Lower leg skin (tissue), 4 donors: Measurements from ENCODE around the gene SLC22A23. TPM values are rescaled to one million over a fixed set of nuclear protein-coding genes. Genes with fewer than 3 reads are reported as not detected.

ENCODE experiments used
- DNase-seq, 2 donors: peaks; one replicate each; pipeline ENCODE4 v3.0.0-alpha.2; 2019; ENCODE audit warnings: low spot score in 2 of 2
- H3K4me3 ChIP-seq: fragments of 200-600 bp; sonication (generic); 2 replicates; pipeline ENCODE4 v1.5.1; 2017; ENCODE audit warnings: mild to moderate bottlenecking, low read depth; ENCODE audit not compliant: poor library complexity, severe bottlenecking
- POLR2A ChIP-seq, 2 donors: fragments of 450-650 bp; IDR thresholded peaks; one replicate each; pipeline ENCODE4 v1.6.1; 2016 to 2017; ENCODE audit warnings: antibody characterized with exemption in 2 of 2, mild to moderate bottlenecking in 1 of 2, moderate library complexity in 1 of 2
- WGBS, 2 donors: methylation state at CpG; one replicate each; pipeline ENCODE4 v1.1.5; 2018; 5-methylcytosine and 5-hydroxymethylcytosine counted together
- intact Hi-C: fragments of 100-400 bp; cut with DNase I; formaldehyde crosslinking; loops from one replicate; pipeline ENCODE4 v1.15.0; 2023; ENCODE audit warnings: low total_unique reads
- total RNA-seq, 4 donors: library from RNA; depleted of rRNA; stranded (reverse); fragments of >200 nt; gene quantifications; one replicate each; pipeline ENCODE4 v1.1.0, GENCODE V29; 2016
- TF ChIP-seq, protein P1 (sequence below), 3 donors: fragments of 450-650 bp; IDR thresholded peaks; one replicate each; pipeline ENCODE4 v1.5.1; 2016; ENCODE audit warnings: antibody characterized with exemption in 3 of 3, mild to moderate bottlenecking in 3 of 3, moderate library complexity in 2 of 3

The SLC22A23 gene
- total RNA-seq, 4 donors from 2014 or later, result 29.2 to 50.7 (median 43.2) TPM

GRCh38 chr6:3290149-3290930 is 166.5 kb downstream of the SLC22A23 start:
- WGBS, 2 donors, result 80 to 86% methylated on average over 15 of the region's 15 CpGs
- TF ChIP-seq POLR2A (IDR thresholded peaks at IDR 0.05), result no peak
- TF ChIP-seq, protein P1, sequence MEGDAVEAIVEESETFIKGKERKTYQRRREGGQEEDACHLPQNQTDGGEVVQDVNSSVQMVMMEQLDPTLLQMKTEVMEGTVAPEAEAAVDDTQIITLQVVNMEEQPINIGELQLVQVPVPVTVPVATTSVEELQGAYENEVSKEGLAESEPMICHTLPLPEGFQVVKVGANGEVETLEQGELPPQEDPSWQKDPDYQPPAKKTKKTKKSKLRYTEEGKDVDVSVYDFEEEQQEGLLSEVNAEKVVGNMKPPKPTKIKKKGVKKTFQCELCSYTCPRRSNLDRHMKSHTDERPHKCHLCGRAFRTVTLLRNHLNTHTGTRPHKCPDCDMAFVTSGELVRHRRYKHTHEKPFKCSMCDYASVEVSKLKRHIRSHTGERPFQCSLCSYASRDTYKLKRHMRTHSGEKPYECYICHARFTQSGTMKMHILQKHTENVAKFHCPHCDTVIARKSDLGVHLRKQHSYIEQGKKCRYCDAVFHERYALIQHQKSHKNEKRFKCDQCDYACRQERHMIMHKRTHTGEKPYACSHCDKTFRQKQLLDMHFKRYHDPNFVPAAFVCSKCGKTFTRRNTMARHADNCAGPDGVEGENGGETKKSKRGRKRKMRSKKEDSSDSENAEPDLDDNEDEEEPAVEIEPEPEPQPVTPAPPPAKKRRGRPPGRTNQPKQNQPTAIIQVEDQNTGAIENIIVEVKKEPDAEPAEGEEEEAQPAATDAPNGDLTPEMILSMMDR (IDR thresholded peaks at IDR 0.05), result no peak
- intact Hi-C loops, result no loop called here
- DNase-seq, result peak in 1 of 2 donors; percentile 79
- no peak overlapping the region for H3K4me3 ChIP-seq

DNA sequence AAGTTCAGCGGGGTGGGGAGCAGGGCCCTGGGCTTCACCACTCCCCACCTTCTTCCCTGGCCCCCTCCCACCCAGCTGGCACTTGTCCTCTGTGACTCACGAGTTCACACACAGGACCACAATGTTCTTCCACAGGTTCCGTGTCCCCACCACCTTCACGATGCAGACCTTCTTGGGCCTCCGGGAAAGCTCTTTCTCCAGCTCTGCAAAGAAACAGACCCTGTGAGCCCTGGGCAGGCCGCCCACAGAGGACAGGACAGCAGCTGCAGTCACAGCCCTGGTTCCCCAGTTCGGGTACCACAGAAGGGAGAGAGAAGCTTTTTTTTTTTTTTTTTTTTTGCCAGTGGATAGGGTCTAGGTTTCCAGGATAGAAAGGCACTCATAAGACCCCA is 167.2 kb downstream of the SLC22A23 start:
- no peak overlapping the region for H3K4me3 ChIP-seq
- no peak for TF ChIP-seq POLR2A (IDR thresholded peaks at IDR 0.05)
- intact Hi-C loops, result loop anchor here (10.0 kb wide), 2 partner anchors 165 to 695 kb away; partner anchors contain the start of gene SLC22A23
- DNase-seq, result peak in 1 of 2 donors; percentile 78
- WGBS, 2 donors, result 81 to 82% methylated on average over 7 of the region's 7 CpGs

DNA sequence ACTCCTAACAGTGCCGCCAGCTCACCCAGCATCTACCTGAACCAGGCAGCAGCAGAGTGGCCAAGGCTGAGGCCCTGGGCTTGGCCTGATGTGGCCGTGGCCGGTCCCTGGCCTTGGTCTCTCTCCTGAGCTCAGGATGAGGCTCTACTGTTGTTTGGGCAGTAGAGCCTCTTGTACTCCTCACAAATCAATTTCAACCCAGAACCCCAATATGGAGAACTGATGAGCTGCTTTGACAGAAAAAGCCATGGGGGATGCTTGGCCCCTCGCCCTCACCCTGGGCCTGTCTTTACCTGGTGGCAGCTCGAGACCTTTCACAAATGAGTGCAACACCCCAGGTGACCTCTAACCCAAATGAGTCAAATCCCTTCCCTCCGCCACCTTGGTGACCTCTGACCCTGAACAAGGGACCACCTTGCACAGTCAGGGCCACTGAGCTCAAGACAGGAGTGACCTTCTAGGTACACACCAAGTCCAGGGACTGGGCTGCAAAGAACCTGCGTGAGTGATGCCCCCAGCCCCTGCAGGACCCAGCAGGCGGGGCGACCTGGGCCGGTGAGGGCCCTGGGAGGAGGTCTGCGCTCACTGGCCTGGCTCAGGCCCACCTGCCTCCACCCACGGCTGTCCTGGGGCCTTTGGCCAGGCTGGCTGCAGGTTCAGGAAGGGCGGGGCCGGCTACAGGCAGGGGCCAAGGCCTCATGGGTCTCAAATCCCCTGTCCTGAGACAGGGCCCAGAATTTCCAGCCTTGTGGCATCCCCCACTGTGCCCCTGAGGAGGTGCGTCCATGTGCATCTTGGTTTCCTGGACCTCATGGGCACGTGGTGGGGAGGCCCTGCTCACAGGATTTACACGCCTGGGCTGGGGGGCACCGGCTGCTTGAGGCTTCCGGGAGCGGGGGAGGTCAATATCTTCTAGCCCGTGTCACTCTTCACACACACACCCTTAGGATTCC is 167.9 kb downstream of the SLC22A23 start:
- H3K4me3 ChIP-seq, result no peak overlapping the region
- WGBS, 2 donors, result 86 to 93% methylated on average over 13 to 19 of the region's 21 CpGs
- DNase-seq, result peak in 1 of 2 donors; percentile 84
- TF ChIP-seq POLR2A (IDR thresholded peaks at IDR 0.05), result no peak
- TF ChIP-seq, protein P1 (IDR thresholded peaks at IDR 0.05), result no peak
- intact Hi-C loops, result loop anchor here (10.0 kb wide), 2 partner anchors 166 to 696 kb away; partner anchors contain the start of gene SLC22A23

DNA sequence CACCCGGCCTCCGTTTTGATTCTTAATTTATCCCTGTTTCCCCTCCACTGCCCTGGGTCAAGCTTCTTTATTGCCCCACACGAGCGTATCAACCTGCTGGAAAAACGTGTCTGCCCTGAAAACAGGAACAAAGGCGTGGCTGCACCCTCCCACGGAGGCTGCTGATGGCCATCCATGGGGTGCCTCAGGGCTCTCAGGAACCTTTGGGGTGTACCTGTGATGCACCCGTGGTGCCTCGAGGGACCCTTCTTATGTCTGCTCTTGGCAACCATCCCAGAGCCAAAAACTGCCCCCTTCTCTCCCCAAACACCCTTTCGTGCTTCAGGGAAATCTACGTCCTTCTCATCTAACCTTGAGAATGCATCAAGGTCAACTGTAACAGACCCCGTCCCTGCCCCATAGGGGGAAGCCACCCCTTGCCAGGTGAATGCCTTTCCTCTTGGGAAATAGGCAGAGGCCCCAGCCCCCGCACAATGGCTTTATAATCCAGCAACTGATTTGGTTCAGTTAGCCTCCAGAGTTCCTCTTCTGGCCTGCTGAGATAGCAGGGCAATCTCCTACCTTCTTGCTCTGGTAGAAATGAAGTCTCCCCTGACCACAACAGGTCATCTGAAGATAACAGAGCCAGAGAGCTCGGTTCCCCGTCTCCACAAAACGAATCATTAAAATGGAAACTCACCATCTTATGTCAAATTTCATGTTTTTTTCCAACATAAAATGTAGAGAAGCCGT is 168.7 kb downstream of the SLC22A23 start:
- DNase-seq, result peak in 1 of 2 donors; percentile 60
- H3K4me3 ChIP-seq, result no peak overlapping the region
- WGBS, 2 donors, result 70 to 76% methylated on average over 17 of the region's 17 CpGs
- intact Hi-C loops, result loop anchor here (10.0 kb wide), 2 partner anchors 167 to 697 kb away; partner anchors contain the start of gene SLC22A23
- TF ChIP-seq POLR2A (IDR thresholded peaks at IDR 0.05), result no peak
- TF ChIP-seq, protein P1 (IDR thresholded peaks at IDR 0.05), result no peak

DNA sequence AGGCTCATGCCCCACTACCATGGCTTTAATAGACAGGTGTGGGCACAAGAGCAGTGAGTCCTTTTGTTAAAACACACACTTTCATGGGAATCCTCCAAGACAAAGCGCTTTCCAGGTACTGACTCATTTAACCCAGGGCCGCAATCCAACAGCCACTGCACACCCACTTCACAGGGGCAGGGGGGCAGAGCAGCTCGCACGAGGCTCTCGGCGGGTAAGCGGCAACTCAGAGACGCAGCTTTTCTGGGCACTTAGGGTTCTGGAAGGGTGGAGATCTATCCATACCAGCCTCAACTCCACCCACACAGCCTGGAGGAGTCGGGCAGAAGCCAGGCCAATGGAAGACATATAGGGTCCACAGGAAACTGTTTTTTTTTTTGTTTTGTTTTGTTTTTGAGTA is 169.5 kb downstream of the SLC22A23 start:
- intact Hi-C loops, result loop anchor here (10.0 kb wide), 2 partner anchors 167 to 697 kb away; partner anchors contain the start of gene SLC22A23
- WGBS, 2 donors, result 40 to 47% methylated on average over 8 to 9 of the region's 9 CpGs

GRCh38 chr6:3286641-3287171 is 170.1 kb downstream of the SLC22A23 start:
- intact Hi-C loops, result loop anchor here (10.0 kb wide), 2 partner anchors 168 to 698 kb away; partner anchors contain the start of gene SLC22A23

More for the DNA sequence above, 169.5 kb downstream of the SLC22A23 start:
- no peak for TF ChIP-seq POLR2A (IDR thresholded peaks at IDR 0.05)
- no peak overlapping the region for H3K4me3 ChIP-seq
- peak in 1 of 2 donors; percentile 28 for DNase-seq

More at GRCh38 chr6:3286641-3287171, 170.1 kb downstream of the SLC22A23 start:
- TF ChIP-seq, protein P1 (IDR thresholded peaks at IDR 0.05), result no peak
- TF ChIP-seq POLR2A (IDR thresholded peaks at IDR 0.05), result no peak
- WGBS, 2 donors, result 93% methylated on average over 23 to 24 of the region's 24 CpGs
- no peak overlapping the region for H3K4me3 ChIP-seq
- DNase-seq, result peak in 1 of 2 donors; percentile 80
